Inflammatory macrophage treated with lipopolysaccharide for 4 hours (primary cell): Measurements from ENCODE around the gene MICAL2.
A peak's percentile ranks its signal among the peaks of the same experiment; 100 is the strongest.

Experiments
- DNase-seq: peaks from one replicate; pipeline ENCODE4 v3.0.0-alpha.2; 2020

MICAL2 gene

DNA sequence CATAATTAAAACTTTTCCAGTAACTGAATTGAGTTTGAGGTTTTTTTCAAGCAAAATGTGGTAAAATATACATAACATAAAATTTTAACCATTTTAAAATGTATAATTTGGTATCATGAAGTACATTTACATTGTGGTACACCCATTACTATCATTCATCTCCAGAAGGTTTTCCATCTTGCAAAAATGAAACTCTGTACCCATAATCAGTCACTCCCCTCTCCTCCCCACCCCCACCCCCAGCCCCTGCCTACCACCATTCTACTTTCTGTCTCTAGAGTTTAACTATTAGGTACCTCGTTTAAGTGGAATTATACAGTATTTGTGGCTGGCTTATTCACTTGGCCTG lies 63.7 kb downstream of the MICAL2 start:
- no peak for DNase-seq

DNA sequence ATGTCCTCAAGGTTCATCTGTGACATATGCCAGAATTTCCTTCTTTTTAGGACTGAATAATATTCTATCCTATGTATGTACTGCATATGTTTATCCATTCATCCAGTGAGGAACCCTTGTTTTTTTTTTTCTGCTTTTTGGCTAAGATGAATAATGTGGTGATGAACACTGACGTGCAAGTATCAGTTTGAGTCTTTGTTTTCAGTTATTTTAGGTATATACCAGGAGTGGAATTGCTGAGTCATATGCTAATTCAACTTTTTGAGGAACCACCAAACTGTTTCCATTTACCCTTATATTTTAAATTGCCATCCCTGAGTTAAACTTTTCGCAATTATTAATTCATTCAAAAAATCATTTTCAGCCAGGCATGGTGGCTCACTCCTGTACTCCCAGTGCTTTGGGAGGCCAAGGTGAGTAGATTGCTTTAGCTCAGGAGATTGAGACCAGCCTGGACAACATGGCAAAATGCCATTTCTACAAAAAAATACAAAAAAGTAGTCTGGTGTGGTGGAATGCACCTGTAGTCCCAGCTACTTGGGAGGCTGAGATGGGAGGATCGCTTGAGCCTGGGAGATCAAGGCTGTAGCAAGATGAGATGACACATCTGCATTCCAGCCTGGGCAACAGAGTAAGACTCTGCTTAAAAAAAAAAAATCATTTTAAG lies 64.2 kb downstream of the MICAL2 start:
- peak; percentile 88 for DNase-seq

DNA sequence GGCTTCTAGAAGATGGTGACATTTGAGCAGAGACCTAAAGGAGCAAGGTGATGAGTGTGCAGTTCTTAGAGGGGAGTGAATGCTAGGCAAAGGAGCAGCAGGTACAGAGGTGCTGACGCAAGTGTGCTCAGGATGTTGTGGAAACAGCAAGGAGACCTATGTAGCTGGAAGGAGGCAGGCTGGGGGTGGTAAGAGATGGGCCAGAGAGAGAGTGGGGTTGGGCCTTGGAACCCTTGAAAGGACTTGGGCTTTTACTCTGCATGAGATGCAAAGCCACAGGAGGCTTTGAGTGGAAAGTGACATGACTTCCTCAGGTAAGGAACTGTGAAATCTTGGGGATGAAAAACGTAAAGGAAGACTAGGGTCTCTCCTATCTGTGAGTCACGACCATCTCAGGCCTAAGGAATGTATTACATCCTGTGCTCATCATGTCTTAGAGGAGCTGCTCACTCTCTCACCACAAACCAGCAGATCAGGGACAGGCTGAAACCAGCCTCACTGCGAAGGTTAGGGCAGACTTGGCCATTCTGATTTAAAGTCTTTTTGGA lies 65.4 kb downstream of the MICAL2 start:
- DNase-seq = no peak

DNA sequence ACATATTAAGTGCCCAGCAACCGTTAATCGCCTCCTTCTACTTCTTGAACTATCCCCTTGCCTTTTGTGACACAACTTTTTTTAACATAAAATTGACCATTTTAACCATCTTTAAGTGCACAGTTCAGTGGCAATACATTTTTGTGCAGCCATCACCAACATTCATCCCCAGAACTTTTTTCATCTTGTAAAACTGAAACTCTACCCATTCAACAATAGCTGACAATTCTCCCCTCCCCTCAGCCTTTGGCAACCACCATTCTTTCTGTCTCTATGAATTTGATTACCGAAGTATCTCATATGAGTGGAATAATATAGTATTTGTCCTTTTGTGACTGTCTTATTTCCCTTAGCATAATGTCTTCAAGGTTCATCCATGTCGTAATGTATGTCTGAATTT lies 66.0 kb downstream of the MICAL2 start:
- DNase-seq = no peak

DNA sequence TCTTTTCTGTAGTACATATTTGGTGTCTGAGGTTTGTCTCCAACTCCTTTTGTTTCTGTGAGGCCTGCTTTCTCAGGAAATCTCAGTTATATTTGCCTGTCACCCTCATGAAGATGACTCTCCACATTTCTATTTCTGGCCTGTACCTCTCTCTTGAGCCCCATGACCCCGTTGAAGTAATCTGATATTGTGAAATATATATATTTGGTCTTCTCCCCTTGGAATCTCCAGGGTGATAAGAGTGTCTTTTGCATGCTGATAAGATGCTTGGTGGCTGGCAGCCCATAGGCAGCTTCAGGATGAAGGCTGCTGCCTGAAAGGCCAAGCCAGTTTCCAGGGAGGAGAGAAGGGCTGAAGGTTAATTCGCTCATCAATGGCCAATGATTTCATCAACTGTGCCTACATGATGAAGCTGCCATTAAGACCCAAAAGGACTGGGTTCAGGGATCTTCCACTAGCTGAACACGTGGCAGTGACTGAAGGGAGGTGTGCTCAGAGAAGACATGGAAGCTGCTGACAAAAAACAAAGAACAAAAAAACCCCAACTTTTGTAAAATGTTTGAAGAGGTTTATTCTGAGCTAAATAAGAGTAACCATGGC lies 67.4 kb downstream of the MICAL2 start:
- peak; percentile 27 for DNase-seq

DNA sequence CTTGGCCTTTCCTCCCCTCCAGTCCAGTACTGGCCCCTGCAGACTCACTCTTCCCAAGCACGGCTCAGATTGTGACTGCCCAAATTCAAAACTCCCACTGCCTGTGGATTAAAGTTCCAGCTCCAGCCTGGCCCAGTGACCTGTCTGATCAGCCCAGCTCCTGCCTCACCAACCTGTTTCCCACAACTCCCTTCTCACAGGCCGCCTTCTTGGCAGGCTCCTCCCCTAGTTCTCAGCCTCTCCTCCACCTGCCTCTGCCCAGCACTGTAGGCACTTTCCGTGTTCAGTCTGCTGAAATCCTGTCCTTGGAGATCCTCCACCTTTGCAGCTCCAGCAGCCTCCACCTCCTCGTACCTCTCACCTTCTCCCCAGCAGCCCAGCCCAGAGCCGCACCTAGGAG lies 68.6 kb downstream of the MICAL2 start:
- DNase-seq = no peak

DNA sequence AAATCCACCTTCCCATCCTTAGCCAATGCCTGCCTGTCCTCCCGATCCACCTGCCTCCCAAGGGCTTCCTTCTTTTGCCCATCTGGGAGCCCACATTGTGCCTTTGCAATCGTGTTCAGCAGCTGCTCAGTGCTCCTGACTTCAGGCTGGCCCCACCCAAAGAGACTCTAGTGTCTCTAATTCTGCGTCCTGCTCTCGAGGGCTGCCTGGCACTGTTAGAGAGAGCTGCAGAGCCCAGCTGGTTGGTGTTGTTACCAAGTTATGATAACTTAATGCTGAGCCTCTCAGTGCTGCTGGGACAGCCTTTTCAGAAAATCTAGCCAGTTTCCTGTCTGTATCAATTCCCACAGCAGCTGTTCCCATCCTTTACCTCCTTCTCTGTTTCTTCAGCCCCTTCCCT lies 69.1 kb downstream of the MICAL2 start:
- DNase-seq = no peak

DNA sequence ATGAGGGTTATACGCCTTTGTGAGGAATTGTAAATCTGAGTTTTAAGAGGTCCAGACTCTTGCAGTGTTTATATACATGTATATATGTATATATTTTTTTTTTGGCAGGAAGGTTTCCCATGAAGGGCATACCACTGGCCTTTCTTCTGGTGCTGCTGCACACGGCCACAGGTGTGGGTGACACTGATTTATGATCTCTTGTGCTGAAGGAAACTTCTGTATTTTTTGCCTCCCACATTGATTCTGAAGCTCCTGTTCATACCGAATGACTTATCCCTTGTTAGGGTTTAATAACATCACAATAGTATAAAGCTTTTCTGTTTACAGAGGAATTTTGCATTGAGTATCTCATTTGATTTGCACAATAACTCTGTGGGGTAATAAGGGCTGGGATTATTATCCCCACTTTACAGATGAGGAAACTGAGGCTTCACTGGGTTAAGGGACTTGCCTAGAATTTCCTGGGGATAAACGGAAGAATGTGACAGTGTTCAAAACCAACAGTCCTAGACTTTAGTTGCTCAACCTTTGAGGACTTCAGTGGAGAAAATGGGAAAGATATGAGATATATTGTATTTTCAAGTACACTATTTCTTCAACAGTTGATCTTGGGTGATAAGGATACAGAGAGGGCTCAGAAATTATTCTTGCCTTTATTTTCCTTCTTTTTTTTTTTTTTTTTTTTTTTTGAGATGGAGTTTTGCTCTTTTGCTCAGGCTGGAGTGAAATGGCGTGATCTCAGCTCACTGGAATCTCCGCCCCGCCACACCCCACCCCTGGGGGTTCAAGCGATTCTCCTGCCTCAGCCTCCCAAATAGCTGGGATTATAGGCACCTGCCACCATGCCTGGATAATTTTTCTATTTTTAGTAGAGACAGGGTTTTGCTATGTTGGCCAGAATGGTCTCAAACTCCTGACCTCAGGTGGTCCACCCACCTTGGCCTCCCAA lies 70.1 kb downstream of the MICAL2 start:
- no peak for DNase-seq

DNA sequence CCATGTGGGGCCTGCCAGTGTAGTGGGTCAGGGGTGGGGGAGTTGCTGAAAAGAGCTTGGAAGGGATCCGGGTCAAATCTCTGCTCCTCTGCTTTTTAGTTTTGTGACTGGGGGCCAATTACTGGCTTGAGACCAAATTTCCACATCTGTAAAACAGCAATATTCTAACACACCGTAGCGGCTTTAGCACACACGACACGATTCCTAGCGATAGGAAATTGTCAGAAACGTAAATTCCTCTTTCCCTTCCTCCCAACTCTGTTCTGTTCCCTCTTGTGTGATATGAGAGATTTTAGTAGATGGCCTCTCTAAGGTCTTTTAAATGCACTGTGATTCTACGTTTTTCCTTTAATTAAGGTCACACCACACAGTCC lies 71.9 kb downstream of the MICAL2 start:
- DNase-seq = no peak

DNA sequence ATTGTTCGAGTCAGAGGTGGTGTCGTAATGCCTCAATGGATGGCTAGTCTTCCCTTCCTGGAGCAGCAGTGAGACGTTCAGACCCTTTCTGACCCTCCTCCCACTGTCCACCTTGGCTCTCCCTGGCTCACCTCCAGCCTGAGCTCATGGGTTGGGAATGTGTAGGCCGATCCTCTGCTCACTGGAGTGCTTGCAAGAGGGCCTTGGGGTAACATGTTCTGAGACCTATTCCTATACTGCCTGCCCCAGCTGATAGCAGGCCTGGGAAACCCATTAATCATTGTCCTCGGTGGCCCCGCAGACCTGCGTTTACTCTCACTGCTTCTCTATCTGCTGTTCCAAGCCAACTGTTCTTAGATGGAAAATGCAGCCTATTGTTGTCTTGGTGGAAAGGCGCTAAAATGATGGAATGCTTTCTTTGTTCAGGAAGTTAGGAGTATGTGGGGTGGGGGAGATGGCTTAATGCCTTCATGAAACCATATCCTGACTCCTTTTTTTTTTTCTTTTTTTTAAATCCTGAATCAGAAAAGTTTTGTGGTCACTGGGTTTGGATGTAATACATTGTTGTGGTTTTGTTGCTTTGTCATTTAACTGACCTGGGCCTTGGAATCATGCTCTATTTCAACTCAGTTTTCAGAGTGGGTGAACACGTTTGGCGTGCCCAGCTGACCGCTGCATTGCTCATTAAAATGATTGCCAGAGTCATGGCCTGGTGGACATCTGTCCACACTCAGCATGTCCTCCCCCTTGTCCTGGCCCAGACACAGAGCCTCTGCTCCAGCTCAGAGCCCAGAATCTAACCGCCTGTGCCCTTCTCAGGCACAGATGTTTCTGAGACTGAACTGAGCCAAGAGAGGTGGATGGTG lies 72.5 kb downstream of the MICAL2 start:
- DNase-seq = no peak

DNA sequence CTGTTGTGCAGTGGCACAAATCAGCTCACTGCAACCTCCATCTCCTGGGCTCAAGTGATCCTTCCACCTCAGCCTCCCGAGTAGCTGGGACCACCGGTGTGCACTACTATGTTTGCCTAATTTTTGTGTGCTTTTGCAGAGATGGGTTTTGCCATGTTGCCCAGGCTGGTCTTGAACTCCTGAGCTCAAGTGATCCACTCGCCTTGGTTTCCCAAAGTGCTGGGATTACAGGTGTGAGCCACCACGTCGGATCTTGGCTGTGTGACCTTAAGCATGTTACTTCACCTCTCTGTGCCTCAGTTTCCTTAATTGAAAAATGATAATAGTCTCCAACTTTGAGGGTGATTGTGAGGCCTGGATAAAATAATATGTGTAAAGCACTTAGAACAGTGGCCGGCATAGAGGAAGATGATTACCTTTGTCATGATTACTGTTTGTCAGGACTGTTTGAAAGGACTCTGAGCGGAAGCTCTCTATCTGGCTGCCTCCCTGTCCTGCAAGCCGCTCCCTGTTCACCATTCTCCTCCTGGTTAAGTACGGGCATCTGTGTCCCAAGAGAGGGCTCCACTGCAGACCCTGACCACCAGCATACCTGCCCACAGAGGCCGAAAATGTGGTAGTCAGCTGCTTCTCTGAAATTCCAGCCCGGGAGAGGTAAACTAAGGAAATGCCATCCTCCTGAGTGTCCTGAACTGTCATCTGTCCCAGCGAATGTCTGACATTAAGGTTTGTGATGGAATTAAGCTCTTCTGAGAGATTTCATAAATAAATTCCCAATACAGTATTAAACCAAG lies 73.6 kb downstream of the MICAL2 start:
- no peak for DNase-seq

DNA sequence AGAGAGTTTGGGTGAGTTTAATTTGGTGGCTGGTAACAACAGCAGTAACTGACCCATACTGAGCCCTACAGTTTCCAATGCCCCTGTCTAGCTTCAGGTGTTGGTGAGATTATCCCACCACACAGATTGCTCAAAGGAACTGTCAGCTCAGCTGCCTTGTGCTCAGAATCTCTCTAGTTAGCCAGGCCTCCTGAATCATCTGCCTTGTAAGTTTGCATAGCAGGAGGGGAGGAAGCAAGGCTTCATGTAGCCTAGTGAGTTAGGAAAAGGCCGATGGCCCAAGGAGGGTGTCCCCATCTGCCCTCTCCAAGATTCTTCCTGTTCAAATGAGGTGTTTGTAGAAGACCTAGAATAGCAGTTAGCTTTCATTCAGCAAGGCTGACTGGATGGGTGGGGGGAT lies 74.3 kb downstream of the MICAL2 start:
- no peak for DNase-seq

DNA sequence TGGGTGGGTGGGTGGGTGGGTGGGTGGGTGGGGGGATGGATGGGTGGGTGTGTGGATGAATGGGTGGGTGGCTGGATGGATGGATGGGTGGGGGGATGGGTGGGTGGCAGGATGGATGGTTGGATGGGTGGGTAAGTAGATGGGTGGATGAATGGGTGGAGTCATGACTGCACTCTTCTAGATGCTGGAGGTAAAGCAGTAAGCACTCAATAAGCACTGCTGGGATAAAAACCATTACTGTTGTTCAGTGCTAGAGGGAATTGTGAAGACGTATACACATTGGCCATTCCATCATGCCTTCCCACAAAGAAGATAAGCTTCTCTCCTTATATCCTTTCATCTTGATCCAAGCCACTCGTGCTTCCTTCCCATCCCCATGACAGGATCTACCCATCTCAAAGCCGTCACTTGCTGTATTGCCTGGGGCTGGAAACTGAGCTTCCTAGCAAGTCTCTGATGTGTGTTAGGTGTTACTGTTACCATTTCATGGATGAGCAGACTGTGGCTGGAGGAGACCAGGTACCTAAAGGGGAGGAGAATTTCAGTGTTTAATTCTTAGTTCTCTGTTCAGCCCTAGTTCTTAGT lies 74.8 kb downstream of the MICAL2 start:
- DNase-seq = no peak

DNA sequence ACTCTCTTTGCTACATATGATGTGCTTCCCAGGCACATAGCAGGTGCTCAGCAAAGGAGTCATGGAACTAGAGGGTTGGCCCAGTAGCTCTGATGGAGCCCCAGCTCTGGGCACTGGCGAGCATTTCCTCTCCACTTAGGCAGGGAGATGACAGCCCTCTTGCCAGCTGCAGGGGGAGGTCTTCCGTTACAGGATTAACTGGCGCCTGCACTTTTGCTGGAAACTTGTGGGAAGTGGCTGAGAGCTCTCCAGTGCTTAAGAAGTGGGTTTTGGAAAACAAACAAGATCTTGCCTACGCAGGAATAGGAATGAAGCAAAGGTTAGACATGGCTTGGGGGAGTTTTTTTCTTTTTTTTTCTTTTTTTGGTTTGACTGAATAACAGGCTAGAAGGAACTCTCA lies 75.5 kb downstream of the MICAL2 start:
- DNase-seq = no peak

DNA sequence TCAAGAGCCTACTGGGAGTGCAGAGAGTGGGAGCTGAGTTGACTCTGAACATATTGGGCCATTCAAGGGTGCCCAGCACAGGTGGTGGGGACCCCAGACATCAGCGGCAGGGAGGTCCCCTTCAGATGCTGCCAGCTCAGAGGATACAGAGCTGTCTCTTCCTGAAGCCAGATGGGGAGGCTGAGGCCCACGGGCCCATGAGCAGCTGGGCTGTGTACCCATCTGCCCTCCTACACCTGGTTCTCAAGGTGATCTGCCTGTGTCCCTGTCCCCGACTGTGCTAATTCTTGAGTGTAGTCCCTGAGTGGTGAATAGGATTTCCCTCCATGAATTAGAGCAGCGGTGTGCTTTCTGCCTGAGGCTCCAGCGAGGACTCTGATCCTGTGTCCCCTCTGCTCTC lies 76.3 kb downstream of the MICAL2 start:
- no peak for DNase-seq

DNA sequence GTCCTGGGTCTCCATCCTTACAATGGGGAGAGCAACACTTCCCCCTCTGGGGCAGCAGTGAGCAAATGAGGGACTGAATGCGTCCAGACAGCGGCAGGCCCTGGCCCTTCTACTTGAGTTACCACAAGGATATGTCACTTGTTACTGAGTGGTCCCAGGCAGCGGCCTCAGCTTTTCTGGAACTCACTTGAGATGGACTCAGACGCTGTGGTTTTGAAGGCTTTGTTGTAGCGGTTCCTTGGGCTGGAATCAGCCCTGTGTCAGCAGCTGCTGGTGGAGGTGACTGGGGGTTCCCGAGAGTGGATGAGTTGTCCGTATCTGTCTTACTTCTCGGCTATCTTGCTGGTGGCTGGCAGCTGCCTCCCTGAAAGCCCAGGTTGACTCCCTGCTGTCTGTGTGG lies 77.0 kb downstream of the MICAL2 start:
- DNase-seq = no peak

DNA sequence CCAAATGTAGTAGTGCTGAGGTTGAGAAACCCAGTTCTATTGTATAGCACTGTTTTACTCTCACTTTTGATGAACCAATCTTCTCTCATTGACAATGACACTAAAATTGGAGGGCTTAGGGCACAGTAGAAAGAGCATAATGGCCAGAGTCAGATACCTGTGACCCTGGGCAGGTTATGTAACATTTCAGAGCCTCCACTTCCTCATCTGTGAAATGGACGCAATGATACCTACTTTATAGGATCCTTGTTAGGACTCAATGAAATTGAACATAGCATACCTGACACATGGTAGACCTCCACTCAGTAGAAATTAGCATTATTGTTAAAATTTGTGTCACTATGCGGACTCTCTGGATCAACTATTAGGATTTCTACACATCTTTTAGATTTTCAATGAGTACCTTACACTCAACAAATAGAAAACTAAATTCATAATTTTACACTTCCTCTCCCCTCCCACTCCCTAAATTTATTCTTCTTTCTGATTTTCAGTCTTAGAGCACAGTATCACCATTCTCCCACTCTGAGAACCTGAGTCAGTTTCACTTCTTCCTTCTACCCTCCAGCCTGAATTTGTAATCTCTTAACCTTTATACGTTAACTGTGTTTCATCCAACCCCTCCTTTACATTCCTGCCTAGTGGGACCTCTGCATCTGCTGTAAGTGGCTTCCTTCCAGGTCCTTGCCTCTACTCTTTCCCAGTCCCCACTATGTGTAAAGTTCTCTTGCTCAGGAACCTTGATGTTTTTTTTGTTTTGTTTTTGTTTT lies 78.3 kb downstream of the MICAL2 start:
- DNase-seq = peak; percentile 51

DNA sequence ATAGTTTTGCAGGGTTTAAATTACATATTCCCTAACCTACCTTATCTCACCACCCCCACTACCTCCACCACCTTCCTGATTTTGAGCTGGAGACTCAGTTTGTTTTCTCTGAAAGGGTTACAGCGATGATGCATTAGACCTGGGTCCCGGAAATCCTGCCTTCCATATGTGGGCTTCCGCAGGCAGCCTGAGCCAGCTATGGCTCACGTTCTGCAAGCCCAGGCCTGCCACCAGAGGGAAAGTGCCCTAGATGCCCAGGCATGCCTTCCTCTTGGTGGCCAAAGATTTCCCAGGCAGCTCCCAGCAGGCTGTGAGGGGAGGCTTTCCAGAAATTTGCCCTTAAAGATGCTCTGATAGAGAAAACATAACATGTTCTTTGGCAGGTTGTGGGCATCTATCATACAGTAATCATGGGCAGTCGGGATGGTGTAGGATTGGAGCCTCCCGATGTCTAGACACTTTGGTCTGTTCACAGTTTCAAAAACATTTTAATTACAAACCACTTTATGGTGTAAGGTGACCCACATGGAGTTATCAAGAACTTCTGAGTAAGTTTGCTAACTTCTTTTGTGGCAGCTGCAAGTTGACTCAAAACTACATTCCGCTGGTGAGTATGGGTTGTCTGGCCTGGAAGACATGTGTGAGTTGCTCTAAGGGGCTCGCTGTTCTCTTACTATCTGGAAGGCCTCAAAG lies 79.3 kb downstream of the MICAL2 start:
- DNase-seq = no peak

DNA sequence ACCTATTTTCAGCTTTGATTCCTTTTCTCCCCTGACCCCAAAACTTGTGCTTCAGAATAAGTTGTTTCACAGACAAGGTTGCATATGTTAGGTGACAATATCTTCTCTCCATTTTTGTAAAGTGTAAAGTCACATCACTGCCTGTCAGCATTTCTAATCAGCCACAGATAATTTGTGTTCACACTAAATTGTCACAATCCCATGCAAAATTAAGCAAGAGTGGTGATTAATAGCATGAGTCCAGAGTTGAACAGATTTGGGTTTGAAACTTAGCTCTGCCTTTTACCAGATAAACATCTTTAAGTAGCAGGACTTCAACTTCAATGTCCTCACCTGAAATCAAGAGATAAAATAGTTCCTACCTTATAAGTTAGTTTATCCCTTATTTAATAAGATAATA lies 80.1 kb downstream of the MICAL2 start:
- DNase-seq = no peak
